Astrocyte (in vitro differentiated cells and primary cell): Measurements from ENCODE around the gene ARHGAP32.

Experiments
- EZH2 ChIP-seq: IDR thresholded peaks from 2 replicates; pipeline ENCODE4 v1.6.1; 2012; ENCODE audit warnings: mild to moderate bottlenecking, low read length, inconsistent platforms; ENCODE audit not compliant: insufficient read depth
- TF ChIP-seq, protein P1 (sequence below): IDR thresholded peaks from 2 replicates; pipeline ENCODE4 v1.5.1; 2011; ENCODE audit warnings: low read depth, mild to moderate bottlenecking, inconsistent platforms, low read length, moderate library complexity; ENCODE audit not compliant: insufficient read depth

DNA sequence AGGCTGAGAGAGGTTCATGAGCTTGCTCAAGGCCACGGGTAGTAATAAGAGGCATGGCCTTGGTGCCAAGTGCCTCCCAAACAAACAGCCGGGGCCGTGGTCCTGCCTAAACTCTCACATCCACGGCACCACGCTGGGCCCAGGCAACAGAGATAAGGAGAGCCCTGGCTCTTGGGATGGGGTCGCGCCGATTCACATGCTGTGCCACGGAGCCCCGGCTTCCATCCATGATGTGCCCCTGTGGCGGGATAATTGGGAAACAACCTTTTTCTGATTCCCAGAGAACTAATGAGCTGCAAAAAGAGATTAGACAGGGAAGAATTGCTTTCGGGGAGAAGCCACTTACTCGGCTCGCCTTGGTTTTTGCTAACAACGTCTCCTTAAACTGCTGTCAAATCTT, 271.5 kb downstream of the ARHGAP32 start:
- TF ChIP-seq, protein P1, sequence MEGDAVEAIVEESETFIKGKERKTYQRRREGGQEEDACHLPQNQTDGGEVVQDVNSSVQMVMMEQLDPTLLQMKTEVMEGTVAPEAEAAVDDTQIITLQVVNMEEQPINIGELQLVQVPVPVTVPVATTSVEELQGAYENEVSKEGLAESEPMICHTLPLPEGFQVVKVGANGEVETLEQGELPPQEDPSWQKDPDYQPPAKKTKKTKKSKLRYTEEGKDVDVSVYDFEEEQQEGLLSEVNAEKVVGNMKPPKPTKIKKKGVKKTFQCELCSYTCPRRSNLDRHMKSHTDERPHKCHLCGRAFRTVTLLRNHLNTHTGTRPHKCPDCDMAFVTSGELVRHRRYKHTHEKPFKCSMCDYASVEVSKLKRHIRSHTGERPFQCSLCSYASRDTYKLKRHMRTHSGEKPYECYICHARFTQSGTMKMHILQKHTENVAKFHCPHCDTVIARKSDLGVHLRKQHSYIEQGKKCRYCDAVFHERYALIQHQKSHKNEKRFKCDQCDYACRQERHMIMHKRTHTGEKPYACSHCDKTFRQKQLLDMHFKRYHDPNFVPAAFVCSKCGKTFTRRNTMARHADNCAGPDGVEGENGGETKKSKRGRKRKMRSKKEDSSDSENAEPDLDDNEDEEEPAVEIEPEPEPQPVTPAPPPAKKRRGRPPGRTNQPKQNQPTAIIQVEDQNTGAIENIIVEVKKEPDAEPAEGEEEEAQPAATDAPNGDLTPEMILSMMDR: no peak
- TF ChIP-seq EZH2: no peak
